GM18519 (cell line): ENCODE measurements around the gene IL19.

Experiments
- ATAC-seq: cut with Tn5 transposase; IDR thresholded peaks from one replicate; pipeline ENCODE4 v1.9.1; 2021; ENCODE audit warnings: mild to moderate bottlenecking, moderate library complexity; ENCODE audit not compliant: unreplicated experiment, low FRiP score

The IL19 gene, protein sequence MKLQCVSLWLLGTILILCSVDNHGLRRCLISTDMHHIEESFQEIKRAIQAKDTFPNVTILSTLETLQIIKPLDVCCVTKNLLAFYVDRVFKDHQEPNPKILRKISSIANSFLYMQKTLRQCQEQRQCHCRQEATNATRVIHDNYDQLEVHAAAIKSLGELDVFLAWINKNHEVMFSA

GRCh38 chr1:206770531-206771337 is at the start of gene IL19:
IL19 (plus strand) TSS chr1:206770773; CDS start chr1:206836663, 65,890 bp downstream.
- ATAC-seq, result no peak

DNA sequence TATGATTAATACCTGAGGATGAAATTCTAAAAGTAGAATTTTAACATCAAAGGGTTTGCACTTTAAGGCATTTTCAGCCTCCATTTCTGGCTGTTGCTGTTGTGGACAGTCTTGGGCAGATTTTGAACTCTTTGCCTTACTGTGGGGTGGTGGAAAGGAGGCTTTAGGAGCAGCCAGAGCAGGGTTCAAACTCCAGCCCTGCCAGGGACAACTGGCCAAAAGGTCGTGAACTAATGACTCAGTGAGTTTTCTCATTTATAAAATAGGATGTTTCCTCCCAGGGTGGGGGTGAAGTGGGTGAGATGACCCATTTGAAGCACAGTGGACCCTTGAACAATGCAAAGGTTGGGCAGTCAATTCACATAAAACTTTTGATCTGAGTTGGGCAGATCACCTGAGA is 49.1 kb upstream of the IL19 start:
- no peak for ATAC-seq

- no peak for ATAC-seq
These were observed 47.7 kb upstream of the IL19 start for GRCh38 chr1:206722751-206723461.

DNA sequence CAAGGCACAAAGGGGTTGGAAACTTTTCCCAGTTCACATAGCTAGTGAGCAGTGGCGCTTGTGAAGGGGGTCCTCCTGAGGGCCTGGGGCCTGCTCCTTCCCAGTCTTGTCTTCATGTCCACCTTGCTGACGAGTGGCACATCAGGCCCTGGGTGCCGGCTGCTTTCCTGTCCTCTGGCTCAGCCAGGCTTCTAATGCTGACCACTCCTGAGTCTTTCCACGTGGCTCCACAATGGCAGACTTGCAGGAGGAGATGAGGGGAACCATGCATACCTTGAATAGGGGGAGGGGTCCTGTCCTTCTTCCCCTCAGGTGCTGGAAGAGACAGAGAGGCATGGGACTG is 47.1 kb upstream of the IL19 start:
- no peak for ATAC-seq

DNA sequence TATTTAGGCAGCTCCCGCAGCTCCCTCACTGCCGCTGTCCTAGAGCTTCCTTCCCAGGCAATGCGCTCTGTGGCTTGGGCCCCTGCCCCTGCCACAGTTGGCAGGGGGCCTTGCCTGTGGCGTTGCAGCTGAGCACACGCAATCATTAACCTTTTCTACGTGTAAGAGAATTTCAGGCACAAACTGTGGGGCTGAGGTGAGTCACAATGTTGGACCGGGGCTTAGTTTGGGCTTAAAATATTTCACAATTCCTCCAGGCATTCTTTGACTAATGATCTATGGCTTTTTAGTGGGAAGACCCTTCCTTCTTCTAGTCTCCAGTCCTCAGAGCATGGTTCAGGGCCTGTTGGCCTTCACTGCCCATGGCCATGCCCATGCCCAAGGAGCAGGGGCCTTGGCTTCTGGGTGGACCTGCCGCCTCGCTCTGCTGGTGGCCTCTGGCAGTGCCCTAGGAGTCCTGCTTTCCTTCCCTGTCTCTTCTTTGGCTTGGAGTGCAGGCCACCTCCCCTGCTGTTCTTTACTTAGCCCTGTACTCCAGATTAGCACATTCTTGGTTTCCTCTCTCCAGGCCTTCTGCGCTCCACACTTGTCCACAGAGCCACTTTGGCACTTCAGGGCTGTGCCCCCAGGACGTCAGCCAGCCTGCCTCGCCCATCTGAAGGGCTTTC is 46.6 kb upstream of the IL19 start:
- no peak for ATAC-seq

DNA sequence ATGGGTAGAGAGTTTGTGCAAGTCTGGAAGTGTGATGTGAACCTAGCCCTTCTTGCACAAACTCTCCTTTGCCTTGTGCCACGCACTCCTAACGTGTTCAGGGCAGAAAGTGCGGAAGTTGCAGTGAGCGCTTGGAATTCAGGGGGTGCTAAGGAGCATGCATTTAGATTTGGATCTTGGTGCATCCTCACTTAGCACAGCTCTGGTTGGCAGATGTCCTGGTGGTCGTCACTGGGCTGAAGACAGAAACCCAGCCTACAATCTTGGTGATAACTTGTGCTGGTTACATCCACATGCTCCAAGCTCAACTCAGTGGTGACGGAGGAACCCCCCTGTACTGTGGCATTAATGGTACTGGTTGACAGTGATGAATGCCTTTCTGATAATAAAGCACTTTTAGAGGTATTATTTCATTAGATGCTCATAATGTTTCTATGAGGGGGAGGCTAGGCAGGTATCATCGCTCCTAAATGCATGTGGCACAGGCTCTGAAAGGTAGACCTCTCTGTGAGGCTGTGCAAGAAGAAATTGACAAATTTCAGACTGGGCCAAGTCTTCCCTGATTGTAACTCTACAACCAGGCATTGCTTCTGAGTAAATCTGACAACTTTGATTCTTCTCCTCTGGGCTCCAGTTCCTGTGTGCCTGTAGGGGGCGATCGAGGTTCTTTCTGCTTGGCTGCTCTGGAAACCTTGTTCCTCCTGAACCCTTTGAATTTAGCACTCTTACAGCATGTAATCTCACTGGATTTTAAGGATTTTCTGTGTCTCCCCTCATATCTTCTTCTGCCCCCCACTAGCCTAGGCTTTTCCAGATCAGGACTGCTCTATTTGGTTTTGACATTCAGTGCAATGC is 45.2 kb upstream of the IL19 start:
- ATAC-seq, result no peak

DNA sequence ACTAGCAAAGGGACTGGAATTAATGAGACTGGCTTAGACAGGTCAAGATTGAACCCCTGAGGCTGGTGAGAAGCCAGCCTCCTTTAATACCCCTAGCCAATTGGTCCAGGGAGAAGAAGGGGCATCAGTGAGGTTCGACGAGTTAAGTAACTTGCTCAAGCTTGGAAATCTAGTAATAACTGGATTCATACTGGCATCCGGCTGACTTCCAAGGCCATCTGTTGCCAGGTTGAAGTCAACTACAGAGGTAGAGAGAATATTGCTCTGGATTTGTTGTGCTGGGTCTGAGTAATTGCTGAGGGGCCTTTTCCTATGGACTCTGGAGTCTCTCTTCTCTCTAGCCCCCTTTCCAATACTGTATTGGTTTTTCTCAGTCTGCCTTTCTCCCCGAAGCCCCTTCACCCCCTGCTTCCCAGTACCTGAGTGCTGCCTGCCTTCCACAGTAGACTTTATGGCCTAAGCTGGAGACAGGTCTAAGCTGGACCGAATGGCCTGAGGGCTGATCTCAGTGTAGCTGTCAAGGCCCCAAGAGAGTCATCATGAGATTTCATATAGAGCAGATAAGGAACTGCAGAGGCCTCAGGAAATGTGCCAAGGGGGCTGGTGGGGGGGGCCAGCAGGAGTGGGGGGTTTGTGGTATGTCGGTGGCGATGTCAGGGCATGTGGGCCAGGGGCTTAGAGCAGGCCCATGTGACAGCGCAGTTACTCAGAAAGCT is 42.4 kb upstream of the IL19 start:
- no peak for ATAC-seq

GRCh38 chr1:206728697-206728987 is 41.9 kb upstream of the IL19 start:
- ATAC-seq, result no peak

DNA sequence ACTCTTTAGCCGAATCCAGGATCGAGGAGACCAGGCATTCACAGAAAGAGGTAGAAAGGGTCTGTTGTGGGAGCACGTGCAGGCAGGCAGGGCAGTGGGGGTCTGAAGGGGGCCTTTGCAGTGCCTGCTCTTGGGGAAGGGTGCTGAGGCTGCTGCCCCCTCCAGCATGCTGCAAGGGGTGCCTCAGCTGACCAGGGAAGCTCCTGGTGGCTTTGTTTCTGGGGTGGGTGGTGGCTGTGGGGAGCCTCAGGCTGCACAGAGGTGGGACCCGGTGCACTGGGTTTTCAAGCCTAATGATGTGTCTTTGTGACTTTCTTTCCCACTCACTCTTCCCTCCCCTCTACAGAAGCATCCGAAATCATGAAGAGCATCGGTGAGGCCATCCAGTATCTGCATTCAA is 41.5 kb upstream of the IL19 start:
- ATAC-seq, result no peak

DNA sequence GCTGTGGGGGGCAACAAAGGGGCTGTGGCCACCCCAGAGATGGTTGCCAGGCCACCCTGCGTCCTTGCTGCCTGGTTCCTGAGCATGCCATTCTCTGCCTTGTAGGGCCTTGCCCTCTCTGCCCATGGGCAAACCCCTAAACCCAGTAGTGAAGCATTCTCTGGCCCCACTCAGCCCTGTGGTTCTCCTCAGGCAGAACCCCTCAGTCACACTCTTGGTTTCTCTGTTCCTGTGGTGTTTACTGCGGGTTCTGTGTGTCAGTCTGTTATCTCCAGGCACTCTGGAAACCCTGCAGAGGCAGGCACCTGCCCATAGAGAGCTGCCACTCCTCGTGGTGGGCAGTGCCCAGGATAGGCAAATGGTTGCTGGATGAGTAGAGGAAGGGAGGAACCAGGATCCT is 41.1 kb upstream of the IL19 start:
- ATAC-seq, result no peak

DNA sequence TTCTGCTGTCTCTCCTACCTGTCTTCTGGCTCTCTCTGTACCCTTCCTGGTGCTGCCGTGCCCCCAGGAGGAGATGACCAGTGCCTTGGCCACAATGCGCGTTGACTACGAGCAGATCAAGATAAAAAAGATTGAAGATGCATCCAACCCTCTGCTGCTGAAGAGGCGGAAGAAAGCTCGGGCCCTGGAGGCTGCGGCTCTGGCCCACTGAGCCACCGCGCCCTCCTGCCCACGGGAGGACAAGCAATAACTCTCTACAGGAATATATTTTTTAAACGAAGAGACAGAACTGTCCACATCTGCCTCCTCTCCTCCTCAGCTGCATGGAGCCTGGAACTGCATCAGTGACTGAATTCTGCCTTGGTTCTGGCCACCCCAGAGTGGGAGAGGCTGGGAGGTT is 38.1 kb upstream of the IL19 start:
- ATAC-seq, result no peak

DNA sequence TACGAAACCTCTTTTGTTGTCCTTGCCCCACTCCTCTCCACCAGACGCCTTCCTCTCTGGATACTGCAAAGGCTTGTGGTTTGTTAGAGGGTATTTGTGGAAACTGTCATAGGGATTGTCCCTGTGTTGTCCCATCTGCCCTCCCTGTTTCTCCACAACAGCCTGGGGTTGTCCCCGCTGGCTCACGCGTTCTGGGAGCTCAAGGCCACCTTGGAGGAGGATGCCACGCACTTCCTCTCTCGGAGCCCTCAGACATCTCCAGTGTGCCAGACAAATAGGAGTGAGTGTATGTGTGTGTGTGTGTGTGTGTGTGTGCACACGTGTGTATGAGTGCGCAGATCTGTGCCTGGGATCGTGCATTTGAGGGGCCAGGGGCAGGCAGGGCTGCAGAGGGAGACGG is 37.6 kb upstream of the IL19 start:
- ATAC-seq, result no peak

DNA sequence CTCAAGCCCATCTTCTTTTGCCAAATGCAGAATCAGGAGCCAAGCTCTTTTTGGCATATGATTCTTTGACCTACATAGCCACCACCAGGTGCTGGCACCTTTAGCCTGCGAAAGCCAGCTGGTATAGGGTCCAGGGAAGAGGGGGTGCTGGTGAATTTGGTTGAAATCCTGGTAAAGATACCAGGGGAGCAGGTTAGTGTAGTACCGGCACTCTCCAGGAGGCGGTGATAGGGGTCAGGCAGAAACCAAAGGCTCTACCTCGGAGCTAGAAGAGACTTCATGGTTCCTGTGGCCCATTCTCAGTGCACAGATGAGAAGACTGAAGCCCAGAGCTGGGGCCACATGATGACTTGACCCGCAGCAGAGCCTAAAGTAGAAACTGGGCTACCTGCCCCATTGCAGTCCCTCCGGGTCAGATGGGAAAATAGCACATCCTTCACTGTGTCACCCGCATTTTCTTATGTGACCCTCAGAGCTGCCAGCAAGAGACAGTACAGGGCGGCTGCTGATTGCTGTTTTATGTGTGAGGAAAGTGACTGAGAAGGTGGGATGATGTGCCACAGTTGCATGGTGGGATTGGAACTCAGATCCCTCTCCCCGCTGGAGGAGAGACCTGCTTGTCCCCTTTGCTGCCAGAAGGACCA is 36.0 kb upstream of the IL19 start:
- no peak for ATAC-seq

DNA sequence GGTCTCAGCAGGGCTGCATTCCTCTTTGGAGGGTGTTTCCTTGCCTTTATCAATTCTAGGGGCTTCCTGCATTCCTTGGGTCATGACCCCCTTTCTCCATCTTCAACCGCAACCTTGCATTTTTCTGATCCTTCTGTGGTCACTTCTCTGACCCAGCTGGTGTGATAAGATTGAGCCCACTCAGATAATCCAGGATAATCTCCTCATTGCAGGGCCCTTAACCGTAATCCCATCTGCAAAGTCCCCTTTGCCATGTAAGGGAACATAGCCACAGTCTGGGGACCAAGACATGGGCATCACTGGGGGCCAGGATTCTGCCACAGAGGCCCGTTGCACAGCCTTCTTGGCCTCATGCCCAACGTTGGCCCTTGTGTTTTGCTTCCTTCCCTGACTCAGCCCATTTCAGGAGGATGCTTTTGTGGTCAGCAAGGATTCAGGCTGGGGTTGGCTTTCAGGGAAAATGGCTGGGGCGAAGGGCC is 35.0 kb upstream of the IL19 start:
- no peak for ATAC-seq

DNA sequence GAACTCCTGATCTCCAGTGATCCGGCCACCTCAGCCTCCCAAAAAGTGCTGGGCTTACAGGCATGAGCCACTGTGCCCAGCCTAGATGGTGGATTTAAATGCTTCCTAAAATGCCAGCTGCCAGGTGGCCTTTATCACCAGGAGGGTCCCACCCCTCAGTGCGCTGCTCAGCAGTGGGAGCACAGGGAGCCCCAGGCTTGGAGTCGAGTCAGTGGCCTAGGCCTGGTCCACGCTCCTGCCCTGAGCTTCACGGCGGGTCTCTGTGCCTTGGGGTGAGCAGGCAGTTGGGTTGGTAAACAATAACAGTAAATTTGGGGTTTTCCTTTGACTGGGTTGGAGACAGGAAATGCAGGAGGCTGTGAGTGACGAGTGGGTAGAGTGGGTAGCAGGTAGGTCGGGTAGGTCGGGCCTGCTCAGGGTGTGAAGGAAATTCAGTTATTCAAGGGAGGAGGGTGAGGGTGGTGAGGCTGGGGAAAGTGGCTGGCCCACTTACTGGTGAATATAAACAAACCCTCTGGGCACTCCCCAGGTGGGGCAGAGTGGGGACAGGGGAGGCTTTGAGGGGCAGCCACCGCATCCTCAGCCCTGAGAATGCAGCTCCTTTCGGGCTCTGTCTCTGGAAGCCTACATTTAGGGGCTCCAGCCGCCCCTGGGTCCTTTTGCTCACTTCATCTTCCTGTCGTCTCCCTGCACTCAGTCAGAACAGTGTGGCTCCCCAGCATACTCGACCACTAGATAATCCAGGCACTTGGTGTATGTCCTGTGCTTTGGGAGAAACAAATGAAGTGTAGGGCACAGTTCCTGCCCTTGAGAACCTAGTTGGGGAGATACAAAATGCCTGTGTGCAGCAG is 33.5 kb upstream of the IL19 start:
- no peak for ATAC-seq

DNA sequence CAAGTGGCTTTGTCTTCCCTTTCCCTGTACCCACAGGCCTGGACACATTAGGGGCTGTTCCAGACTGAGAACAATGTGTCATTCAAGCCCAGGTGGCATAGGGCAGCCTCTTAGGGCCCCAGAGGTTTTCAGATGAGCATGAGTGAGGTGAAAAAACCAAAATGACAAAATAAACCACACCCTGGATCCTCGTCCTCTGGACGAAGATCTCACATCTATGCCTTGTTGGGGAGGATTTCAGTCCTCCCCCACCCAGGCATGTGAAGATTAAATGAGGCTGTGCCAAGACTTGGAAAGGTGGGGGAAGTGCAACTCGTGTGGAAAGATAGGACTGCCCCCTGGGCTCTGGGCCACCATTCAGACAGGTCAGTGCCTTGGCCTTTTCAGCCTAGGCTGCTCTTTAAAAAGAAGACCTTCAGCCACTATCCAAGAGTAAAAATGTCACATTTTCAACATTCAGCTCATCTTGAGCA is 32.8 kb upstream of the IL19 start:
- no peak for ATAC-seq

- ATAC-seq, result no peak
These were observed 31.9 kb upstream of the IL19 start for GRCh38 chr1:206738370-206739366.
